ENCODE measurements around the gene DTNBP1.

DTNBP1 gene

GRCh38 chr6:15496345-15497131 lies 166.3 kb downstream of the DTNBP1 start:
- no peak for DNase-seq

DNA sequence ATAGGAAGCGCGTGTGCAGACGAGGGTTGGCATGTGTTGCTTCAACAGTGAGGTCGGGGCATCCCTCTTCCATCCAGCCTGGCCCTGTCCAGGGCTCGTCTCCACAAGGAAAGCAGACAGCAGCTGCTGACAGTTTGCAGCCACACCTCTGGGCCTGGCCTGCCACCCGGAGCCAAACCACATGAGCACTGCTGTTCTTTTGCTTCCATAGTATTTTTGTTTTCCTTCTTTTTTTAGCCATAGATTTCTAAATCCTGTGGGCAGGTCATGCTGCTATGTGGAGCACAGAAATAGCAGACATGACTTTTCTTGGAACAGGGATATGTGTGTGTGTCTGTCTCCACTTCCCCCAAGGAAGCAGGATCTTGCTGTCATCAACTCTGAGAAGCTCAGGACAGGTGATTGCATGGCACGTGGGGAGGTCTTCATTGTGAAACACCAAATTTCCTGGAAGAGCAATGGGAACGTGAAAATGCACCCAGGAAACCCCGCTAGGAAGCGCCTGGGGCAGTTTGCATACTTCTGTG lies 167.4 kb downstream of the DTNBP1 start:
- DNase-seq, result no peak

DNA sequence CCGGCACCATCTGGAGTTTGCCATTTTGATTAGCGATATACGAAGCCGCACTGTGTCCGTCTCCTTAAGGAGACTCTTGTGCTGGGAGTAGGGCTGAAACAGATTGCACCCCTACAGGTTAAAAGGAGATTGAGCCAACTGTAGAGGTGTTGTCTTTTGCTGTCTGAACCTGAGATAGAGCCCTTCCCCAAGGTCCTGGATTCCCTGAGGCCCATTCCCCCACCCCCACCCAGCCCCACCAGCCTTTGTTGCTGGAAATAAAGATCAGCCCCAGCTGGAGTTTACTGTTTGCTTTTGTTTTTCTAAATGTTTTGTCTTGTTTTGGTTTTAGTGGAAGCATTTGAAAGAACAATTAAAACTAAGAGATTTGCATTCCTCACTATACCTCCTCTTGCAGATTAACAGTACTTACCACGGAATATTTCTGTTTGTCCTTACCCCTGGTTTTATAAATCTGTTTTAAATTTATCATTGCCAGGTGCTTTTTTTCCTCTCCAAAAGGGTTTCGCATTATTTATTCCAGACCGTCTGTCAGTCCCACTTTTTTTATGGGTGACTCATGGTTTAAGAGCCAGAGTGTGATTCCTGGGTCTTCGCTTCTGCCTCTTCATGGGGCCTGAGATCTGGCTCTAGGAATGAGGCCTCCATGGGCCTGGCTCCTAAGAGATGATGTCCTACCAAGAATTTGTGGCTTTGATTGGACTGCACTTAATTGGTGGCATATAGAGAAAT lies 169.2 kb downstream of the DTNBP1 start:
- DNase-seq, result no peak

DNA sequence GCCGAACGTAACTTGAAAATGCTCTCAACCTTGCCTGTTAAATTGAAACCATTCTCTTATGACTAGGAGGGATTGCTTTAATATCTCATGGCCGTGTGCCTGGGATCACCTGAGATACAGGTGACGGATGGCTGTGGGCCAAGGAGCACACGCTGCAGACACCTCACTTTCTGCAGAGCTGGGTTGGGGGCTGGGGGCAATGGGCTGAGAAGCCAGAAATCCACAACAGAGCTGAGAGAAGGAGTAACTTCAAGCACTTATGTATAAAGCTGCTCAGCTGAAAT lies 170.9 kb downstream of the DTNBP1 start:
- DNase-seq, result no peak

DNA sequence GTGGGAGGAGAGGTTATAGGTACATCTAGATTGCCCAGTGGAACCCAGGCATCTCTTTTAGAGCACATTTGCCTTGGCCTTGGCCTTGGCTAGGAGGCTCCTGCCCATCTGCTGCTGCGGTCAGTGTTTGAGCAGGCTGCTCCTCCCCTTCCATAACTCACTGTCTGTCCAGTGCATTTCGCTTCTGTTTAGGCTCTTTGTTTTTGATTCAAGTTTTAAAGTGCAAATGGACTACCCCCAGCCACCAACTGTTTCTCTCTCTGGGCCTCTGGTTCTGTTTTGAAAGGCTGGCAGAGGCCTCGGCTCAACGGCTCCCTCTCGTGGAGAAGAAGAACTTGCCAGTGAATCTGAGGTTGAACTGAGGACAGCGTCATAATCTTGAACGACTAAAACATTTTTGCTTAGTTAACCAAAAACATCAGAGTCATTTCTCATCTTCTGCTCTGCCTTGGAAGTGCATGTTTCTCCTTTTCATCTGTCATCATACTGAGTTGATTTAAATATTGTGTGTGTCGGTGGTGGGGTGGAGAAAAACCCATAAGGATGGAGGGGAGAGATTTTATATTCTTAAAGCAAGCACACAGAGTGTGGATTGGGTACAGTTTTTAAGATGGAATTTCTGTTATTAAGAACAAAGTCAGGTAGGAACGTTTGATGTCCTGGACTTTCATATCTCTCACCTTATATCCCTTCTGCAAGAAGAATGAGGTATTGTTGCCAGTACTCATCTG lies 171.4 kb downstream of the DTNBP1 start:
- DNase-seq, result peak; percentile 43

DNA sequence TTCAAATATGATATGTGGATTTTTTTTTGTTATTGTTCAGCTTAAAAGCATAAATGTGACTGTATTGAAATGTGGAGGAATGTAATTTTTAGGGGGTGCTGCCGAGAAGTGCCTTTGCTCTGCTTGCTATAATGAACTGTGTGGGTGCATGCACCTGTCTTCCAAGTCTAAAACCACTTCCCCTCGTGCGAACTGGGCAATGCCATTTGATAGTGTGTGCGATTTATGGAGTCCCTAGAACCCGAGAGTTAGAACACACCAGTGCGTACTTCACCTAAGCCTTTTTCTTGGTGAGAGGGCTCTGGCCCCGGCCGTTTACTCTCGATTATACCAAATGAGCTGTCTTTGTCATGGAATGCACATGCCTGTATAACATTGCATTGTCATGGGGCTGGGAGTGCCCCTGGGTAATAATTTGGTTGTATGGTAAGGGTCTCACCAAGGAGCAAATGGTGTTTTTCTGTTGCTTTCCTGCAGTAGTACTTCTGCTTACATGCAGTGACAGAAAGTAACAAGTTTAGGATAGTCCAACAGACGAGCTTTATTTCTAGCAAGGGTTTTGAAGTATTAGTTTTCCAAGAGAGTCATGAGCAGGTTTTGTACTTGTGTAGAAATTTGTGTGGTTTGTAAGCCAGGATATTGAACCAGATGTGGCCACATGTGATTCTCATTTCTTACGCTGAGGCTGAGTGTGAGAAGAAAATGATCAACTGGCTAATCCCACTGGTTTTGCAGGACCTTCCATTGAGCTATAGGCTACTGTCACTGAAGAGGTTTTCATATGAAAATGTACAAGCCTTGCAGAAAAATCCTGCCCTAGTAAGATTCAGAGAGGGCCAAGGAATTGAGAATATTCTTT lies 172.4 kb downstream of the DTNBP1 start:
- DNase-seq, result no peak

- DNase-seq, result no peak
These were observed 173.4 kb downstream of the DTNBP1 start for GRCh38 chr6:15489261-15489962.

- DNase-seq, result no peak
These were observed 175.6 kb downstream of the DTNBP1 start for GRCh38 chr6:15487262-15487661.

DNA sequence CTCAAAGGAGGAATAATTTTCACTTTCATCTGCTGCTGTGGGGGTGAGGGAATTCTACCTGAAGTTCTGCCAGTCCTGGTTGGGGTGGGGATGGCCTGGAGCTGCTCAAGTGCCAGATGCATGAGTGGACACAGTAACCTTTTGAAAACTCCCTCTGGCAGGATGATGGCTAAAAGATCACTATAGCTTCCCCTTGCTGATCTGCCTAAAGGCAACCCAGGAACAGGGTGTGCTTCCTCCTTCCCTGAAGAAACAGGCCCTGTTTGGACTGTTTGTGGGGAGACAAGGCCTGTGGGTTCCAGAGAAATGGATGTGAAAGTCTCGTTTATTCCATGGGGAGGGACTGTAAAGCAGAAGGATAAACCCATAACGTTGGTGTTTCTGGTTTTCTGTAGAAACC lies 176.9 kb downstream of the DTNBP1 start:
- DNase-seq, result no peak

- DNase-seq, result no peak
These were observed 178.0 kb downstream of the DTNBP1 start for GRCh38 chr6:15484821-15485220.

GRCh38 chr6:15484140-15484539 lies 178.7 kb downstream of the DTNBP1 start:
- no peak for DNase-seq

DNA sequence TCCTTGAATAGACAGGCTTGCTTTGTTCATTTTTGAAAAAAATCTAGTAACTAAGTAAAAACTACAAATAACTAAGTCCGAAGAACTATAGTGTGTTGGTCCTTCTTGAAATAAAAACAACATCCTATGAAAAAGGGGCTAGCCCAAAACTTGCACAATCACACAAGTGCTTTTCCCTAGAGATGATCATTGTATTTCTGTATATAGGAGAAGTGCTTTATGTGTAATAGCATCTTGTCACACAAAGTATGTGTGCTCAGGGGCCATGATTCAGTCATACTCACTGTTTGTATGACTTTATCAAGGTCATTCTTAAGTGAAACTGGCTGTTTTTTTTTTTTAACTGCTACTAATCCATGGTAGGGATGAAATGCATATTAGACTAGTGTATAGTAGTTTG lies 179.8 kb downstream of the DTNBP1 start:
- DNase-seq, result no peak

DNA sequence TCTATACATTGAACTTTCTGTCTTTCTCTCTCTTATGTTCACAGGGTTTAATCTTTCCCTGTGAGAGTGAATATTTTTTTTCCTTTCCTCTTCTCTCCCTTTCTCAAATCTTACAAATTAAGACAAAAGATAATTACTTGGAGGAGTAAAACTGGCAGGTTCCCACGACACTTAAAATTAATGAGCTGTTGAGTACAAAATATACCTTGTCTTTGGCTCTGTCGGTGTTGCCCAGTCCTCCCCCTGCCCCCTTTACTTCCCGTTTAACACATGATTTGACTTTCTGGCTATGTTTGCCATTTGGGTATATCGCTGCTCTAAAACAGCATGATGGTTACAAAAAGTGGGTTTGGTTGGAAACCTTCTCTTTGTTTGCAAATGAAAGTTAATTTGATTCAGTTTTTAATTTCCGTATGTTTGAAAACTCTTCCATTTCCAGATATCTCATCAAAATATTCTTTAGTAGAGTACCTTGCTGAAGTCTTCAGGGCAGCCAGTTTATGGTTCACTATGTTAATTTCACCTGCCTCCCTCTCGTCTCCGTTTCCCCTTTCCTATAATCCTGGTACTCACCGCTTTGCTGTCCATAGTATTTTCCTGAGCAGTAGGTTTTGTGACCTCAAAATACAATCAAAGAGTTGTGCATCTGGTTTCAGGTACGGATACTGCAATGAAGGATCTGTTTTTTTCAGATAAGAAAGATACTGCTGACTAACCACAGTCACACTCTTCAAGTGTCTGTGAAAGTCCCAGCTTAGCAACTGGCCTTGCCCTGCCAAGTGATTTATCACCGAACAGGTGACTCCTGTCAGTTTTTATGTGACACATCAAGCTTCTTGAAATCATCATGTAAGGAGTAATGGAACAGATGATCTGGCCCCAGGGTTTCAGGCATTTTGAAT lies 181.2 kb downstream of the DTNBP1 start:
- no peak for DNase-seq

GRCh38 chr6:15480525-15480924 lies 182.3 kb downstream of the DTNBP1 start:
- no peak for DNase-seq

DNA sequence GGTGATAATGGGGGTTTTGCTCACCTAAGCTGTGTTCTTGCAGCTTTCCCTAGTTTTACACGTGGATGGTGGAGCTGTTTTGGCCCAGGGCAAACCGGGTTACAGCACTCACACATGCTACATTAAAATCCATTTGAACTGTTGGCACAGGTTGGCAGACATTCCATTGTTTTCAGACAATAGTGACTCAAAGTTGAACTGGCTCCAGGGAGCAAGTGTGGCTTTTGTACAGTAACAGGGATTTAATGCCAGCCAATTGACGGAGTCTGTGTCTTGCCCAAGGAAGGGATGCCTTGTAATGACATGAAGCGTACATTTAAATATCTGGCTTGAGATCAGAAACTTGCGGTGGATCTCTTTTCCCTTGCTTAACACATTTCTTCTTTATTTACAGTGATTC lies 183.1 kb downstream of the DTNBP1 start:
- no peak for DNase-seq

- DNase-seq, result no peak
These were observed 185.1 kb downstream of the DTNBP1 start for GRCh38 chr6:15477746-15478145.

GRCh38 chr6:15476631-15477380 lies 186.0 kb downstream of the DTNBP1 start:
- DNase-seq, result no peak

- no peak for DNase-seq
These were observed 187.0 kb downstream of the DTNBP1 start for GRCh38 chr6:15475872-15476271.

- no peak for DNase-seq
These were observed 187.6 kb downstream of the DTNBP1 start for GRCh38 chr6:15475261-15475660.

DNA sequence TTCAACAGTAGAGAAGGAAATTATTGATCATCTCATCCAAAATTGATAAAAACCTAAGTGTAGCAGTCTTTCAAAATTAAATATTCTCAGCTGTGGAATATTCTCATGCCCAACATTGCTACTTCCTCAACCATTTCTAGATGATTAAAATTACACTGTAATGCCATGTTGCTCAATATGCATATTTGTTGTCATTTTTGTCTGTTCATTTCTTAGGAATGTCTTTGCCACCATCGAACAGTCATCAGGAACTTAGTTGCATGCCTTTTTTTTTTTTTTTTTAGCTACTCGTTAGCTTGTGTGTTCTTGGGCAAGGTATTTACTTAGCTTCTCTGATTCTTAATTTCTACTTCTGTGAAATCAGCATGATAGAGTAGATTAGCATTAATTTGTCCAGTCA lies 188.6 kb downstream of the DTNBP1 start:
- no peak for DNase-seq
